Epidermal melanocyte (primary cell): Measurements from ENCODE around the gene HACD2.
"Not testable (repeated sequence)": the region's sequence is repeated elsewhere in the genome, so short reads cannot be mapped to it uniquely, and the experiment has no call there.

Source experiments
- DNase-seq: peaks from one replicate; pipeline ENCODE4 v3.0.0; 2011; ENCODE audit warnings: low spot score; ENCODE audit not compliant: insufficient read length

HACD2 gene

GRCh38 chr3:123526474-123526873, 58.4 kb downstream of the HACD2 start:
- no peak for DNase-seq

GRCh38 chr3:123525433-123525832, 59.4 kb downstream of the HACD2 start:
- no peak for DNase-seq

- DNase-seq = no peak
Observed at GRCh38 chr3:123524981-123525380, 59.9 kb downstream of the HACD2 start.

- DNase-seq = no peak
Observed at GRCh38 chr3:123523023-123523412, 61.8 kb downstream of the HACD2 start.

- DNase-seq = no peak
Observed at GRCh38 chr3:123522320-123523022, 62.4 kb downstream of the HACD2 start.

GRCh38 chr3:123521179-123521969, 63.5 kb downstream of the HACD2 start:
- no peak for DNase-seq

GRCh38 chr3:123520656-123521055, 64.2 kb downstream of the HACD2 start:
- DNase-seq = no peak

GRCh38 chr3:123518892-123519485, 65.9 kb downstream of the HACD2 start:
- no peak for DNase-seq

GRCh38 chr3:123511726-123512125, 73.1 kb downstream of the HACD2 start:
- no peak for DNase-seq

- no peak for DNase-seq
Observed at GRCh38 chr3:123511084-123511483, 73.8 kb downstream of the HACD2 start.

- DNase-seq = no peak
Observed at GRCh38 chr3:123508178-123508577, 76.7 kb downstream of the HACD2 start.

- no peak for DNase-seq
Observed at GRCh38 chr3:123505820-123506219, 79.0 kb downstream of the HACD2 start.

- DNase-seq = no peak
Observed at GRCh38 chr3:123503203-123503602, 81.7 kb downstream of the HACD2 start.

- DNase-seq = no peak
Observed at GRCh38 chr3:123499322-123499721, 85.5 kb downstream of the HACD2 start.

- DNase-seq = no peak
Observed at GRCh38 chr3:123498761-123499160, 86.1 kb downstream of the HACD2 start.

GRCh38 chr3:123493912-123494311, 90.9 kb downstream of the HACD2 start:
- no peak for DNase-seq

GRCh38 chr3:123491966-123492587, 92.8 kb downstream of the HACD2 start:
- no peak for DNase-seq

GRCh38 chr3:123489400-123490004, 95.4 kb downstream of the HACD2 start:
- peak; percentile 73 for DNase-seq

- no peak for DNase-seq
Observed at GRCh38 chr3:123488645-123489347, 96.1 kb downstream of the HACD2 start.

GRCh38 chr3:123487063-123487462, 97.8 kb downstream of the HACD2 start:
- not testable (repeated sequence) for DNase-seq

GRCh38 chr3:123486460-123486859, 98.4 kb downstream of the HACD2 start:
- no peak for DNase-seq
